GM19025 (cell line): ENCODE data around the gene DISP1.

Experiments used
- ATAC-seq: cut with Tn5 transposase; IDR thresholded peaks from one replicate; pipeline ENCODE4 v1.9.1; 2021; ENCODE audit warnings: mild to moderate bottlenecking, low read depth, moderate library complexity; ENCODE audit not compliant: unreplicated experiment

DISP1 gene

GRCh38 chr1:222791006-222791710, 23.7 kb upstream of the DISP1 start:
- ATAC-seq: no peak

GRCh38 chr1:222792744-222793143, 22.1 kb upstream of the DISP1 start:
- ATAC-seq: no peak

GRCh38 chr1:222794656-222795474, 20.0 kb upstream of the DISP1 start:
- no peak for ATAC-seq

GRCh38 chr1:222798116-222798515, 16.7 kb upstream of the DISP1 start:
- ATAC-seq: no peak

GRCh38 chr1:222798975-222799374, 15.9 kb upstream of the DISP1 start:
- no peak for ATAC-seq

GRCh38 chr1:222801067-222801466, 13.8 kb upstream of the DISP1 start:
- ATAC-seq: no peak

GRCh38 chr1:222811671-222812070, 3.2 kb upstream of the DISP1 start:
- ATAC-seq: no peak

- ATAC-seq: no peak
These were observed 838 bp upstream of the DISP1 start for GRCh38 chr1:222813866-222814535.

GRCh38 chr1:222815440-222815765, 564 bp downstream of the DISP1 start:
- no peak for ATAC-seq

GRCh38 chr1:222817529-222817928, 2.7 kb downstream of the DISP1 start:
- ATAC-seq: no peak

GRCh38 chr1:222818171-222818570, 3.3 kb downstream of the DISP1 start:
- ATAC-seq: no peak

GRCh38 chr1:222820171-222820712, 5.4 kb downstream of the DISP1 start:
- no peak for ATAC-seq

- ATAC-seq: no peak
These were observed 6.4 kb downstream of the DISP1 start for GRCh38 chr1:222821239-222821638.

- no peak for ATAC-seq
These were observed 8.9 kb downstream of the DISP1 start for GRCh38 chr1:222823695-222824094.

- ATAC-seq: no peak
These were observed 9.8 kb downstream of the DISP1 start for GRCh38 chr1:222824641-222825040.

- no peak for ATAC-seq
These were observed 14.1 kb downstream of the DISP1 start for GRCh38 chr1:222828939-222829338.

- no peak for ATAC-seq
These were observed 15.0 kb downstream of the DISP1 start for GRCh38 chr1:222829868-222830267.

- ATAC-seq: no peak
These were observed 18.6 kb downstream of the DISP1 start for GRCh38 chr1:222833356-222833876.

- no peak for ATAC-seq
These were observed 28.9 kb downstream of the DISP1 start for GRCh38 chr1:222843469-222844410.

GRCh38 chr1:222844411-222844779, 29.6 kb downstream of the DISP1 start:
- no peak for ATAC-seq
